Suprapubic skin (tissue), 3 donors: ENCODE results near the gene COPS4.

Experiments
- CTCF ChIP-seq, 2 donors: fragments of 200-600 bp in 1 of 2; fragments of 450-650 bp in 1 of 2; sonication (generic) in 1 of 2; IDR thresholded peaks; one replicate each; pipeline ENCODE4 v1.5.1; 2016 to 2019; ENCODE audit warnings: antibody characterized with exemption in 2 of 2, mild to moderate bottlenecking in 1 of 2, moderate library complexity in 1 of 2
- POLR2AphosphoS5 ChIP-seq, 3 donors: sonication (generic); formaldehyde crosslinking; IDR thresholded peaks; one replicate each; pipeline ENCODE4 v1.6.1; 2017; ENCODE audit warnings: antibody characterized with exemption in 3 of 3

- TF ChIP-seq CTCF (IDR thresholded peaks at IDR 0.05) (no peak), POLR2AphosphoS5 (IDR thresholded peaks at IDR 0.05) (no peak)
These were observed 54.6 kb downstream of the COPS4 start for GRCh38 chr4:83089410-83090157.
